HG02642 (cell line): ENCODE results near the gene CD300A.
A peak's percentile ranks its signal among the peaks of the same experiment; 100 is the strongest.

ENCODE experiments used
- ATAC-seq: cut with Tn5 transposase; IDR thresholded peaks from one replicate; pipeline ENCODE4 v1.9.1; 2021; ENCODE audit warnings: mild to moderate bottlenecking; ENCODE audit not compliant: unreplicated experiment, poor library complexity

CD300A gene

GRCh38 chr17:74466111-74466827, at the start of gene CD300A:
CD300A (plus strand) TSS chr17:74466634; CDS start chr17:74466704, 70 bp downstream.
- peak; percentile 22 for ATAC-seq

GRCh38 chr17:74417178-74418045, 49.0 kb upstream of the CD300A start:
- peak; percentile 81 for ATAC-seq

GRCh38 chr17:74419928-74420411, 46.5 kb upstream of the CD300A start:
- no peak for ATAC-seq

- ATAC-seq, result no peak
Observed at GRCh38 chr17:74424117-74424516, 42.3 kb upstream of the CD300A start.

- ATAC-seq, result no peak
Observed at GRCh38 chr17:74424657-74425056, 41.8 kb upstream of the CD300A start.

- ATAC-seq, result no peak
Observed at GRCh38 chr17:74426551-74427047, 39.8 kb upstream of the CD300A start.

- no peak for ATAC-seq
Observed at GRCh38 chr17:74427048-74427762, 39.2 kb upstream of the CD300A start.

- ATAC-seq, result no peak
Observed at GRCh38 chr17:74427763-74428153, 38.7 kb upstream of the CD300A start.

GRCh38 chr17:74429604-74430384, 36.6 kb upstream of the CD300A start:
- ATAC-seq, result peak; percentile 8

GRCh38 chr17:74430385-74430705, 36.1 kb upstream of the CD300A start:
- no peak for ATAC-seq

- peak; percentile 37 for ATAC-seq
Observed at GRCh38 chr17:74430706-74431567, 35.5 kb upstream of the CD300A start.

GRCh38 chr17:74431568-74432423, 34.6 kb upstream of the CD300A start, which contains the start of gene GPRC5C:
GPRC5C (plus strand) TSS chr17:74432088; CDS start chr17:74439777, 7,689 bp downstream.
- peak; percentile 40 for ATAC-seq

- peak; percentile 13 for ATAC-seq
Observed at GRCh38 chr17:74432424-74432690, 34.1 kb upstream of the CD300A start.

- ATAC-seq, result no peak
Observed at GRCh38 chr17:74432766-74433391, 33.6 kb upstream of the CD300A start.

- no peak for ATAC-seq
Observed at GRCh38 chr17:74433421-74434121, 32.9 kb upstream of the CD300A start.

- no peak for ATAC-seq
Observed at GRCh38 chr17:74435775-74436359, 30.6 kb upstream of the CD300A start.

- ATAC-seq, result no peak
Observed at GRCh38 chr17:74437702-74438101, 28.7 kb upstream of the CD300A start.
